Liver (tissue), 9 donors: ENCODE measurements around the gene SPAG9. TPM values are rescaled to one million over a fixed set of nuclear protein-coding genes. Genes with fewer than 3 reads are reported as not detected.

Source experiments
- DNase-seq: peaks from one replicate; pipeline ENCODE4 v3.0.0-alpha.2; 2017; ENCODE audit warnings: low spot score
- H3K27ac ChIP-seq, 2 donors: one replicate each; pipeline ENCODE4 v1.7.0; 2013; ENCODE audit warnings: inconsistent platforms in 2 of 2, low read length in 2 of 2, control low read depth in 1 of 2, low read depth in 1 of 2, mild to moderate bottlenecking in 1 of 2
- H3K27me3 ChIP-seq, 4 donors: one replicate each; pipeline versions ENCODE4 v1.6.1 to v1.7.0; 2013; ENCODE audit warnings: low read length in 3 of 4, inconsistent platforms in 1 of 4, mild to moderate bottlenecking in 1 of 4, moderate library complexity in 1 of 4; ENCODE audit not compliant: control insufficient read depth in 4 of 4, insufficient read depth in 4 of 4
- H3K36me3 ChIP-seq, 4 donors: one replicate each; pipeline versions ENCODE4 v1.6.1 to v1.7.0; 2013; ENCODE audit warnings: low read length in 3 of 4, mild to moderate bottlenecking in 3 of 4, low read depth in 1 of 4, moderate library complexity in 1 of 4; ENCODE audit not compliant: control insufficient read depth in 4 of 4, insufficient read depth in 3 of 4
- H3K4me1 ChIP-seq, 4 donors: one replicate each; pipeline versions ENCODE4 v1.6.1 to v1.7.0; 2013; ENCODE audit warnings: low read length in 3 of 4, mild to moderate bottlenecking in 3 of 4, moderate library complexity in 1 of 4; ENCODE audit not compliant: control insufficient read depth in 4 of 4, insufficient read depth in 4 of 4
- H3K4me3 ChIP-seq, 3 donors: one replicate each; pipeline versions ENCODE4 v1.6.1 to v1.7.0; 2013; ENCODE audit warnings: low read length in 3 of 3, control low read depth in 1 of 3, low read depth in 1 of 3, mild to moderate bottlenecking in 1 of 3
- H3K9ac ChIP-seq, 2 donors: one replicate each; pipeline ENCODE4 v1.7.0; 2013; ENCODE audit warnings: low read length in 2 of 2, mild to moderate bottlenecking in 2 of 2, moderate library complexity in 2 of 2, control low read depth in 1 of 2, low read depth in 1 of 2
- H3K9me3 ChIP-seq, 4 donors: one replicate each; pipeline versions ENCODE4 v1.6.1 to v1.7.0; 2013; ENCODE audit warnings: low read length in 3 of 4; ENCODE audit not compliant: control insufficient read depth in 4 of 4
- ATF3 ChIP-seq: IDR thresholded peaks from 2 replicates; pipeline ENCODE4 v1.6.1; 2016; ENCODE audit warnings: antibody characterized with exemption
- GABPA ChIP-seq, 2 donors: IDR thresholded peaks in 1 of 2; conservative IDR thresholded peaks in 1 of 2; 2 replicates each; pipeline ENCODE4 v1.6.1; 2016; ENCODE audit warnings: antibody characterized with exemption in 2 of 2, mild to moderate bottlenecking in 1 of 2, moderate library complexity in 1 of 2
- HNF4A ChIP-seq, 2 donors: conservative IDR thresholded peaks; 2 replicates each; pipeline ENCODE4 v1.6.1; 2016; ENCODE audit warnings: antibody characterized with exemption in 2 of 2, mild to moderate bottlenecking in 2 of 2
- HNF4G ChIP-seq: IDR thresholded peaks from 2 replicates; pipeline ENCODE4 v1.6.1; 2016; ENCODE audit warnings: antibody characterized with exemption
- RAD21 ChIP-seq, 2 donors: IDR thresholded peaks; 2 replicates each; pipeline ENCODE4 v1.6.1; 2016; ENCODE audit warnings: antibody characterized with exemption in 2 of 2, mild to moderate bottlenecking in 2 of 2
- RXRA ChIP-seq, 2 donors: IDR thresholded peaks; 2 replicates each; pipeline ENCODE4 v1.6.1; 2017 to 2018; ENCODE audit warnings: antibody characterized with exemption in 2 of 2, mild to moderate bottlenecking in 1 of 2
- SP1 ChIP-seq: IDR thresholded peaks from 2 replicates; pipeline ENCODE4 v1.6.1; 2018; ENCODE audit warnings: antibody characterized with exemption, mild to moderate bottlenecking
- TAF1 ChIP-seq: conservative IDR thresholded peaks from 2 replicates; pipeline ENCODE4 v1.6.1; 2016; ENCODE audit warnings: antibody characterized with exemption, mild to moderate bottlenecking
- YY1 ChIP-seq: IDR thresholded peaks from 2 replicates; pipeline ENCODE4 v1.6.1; 2016; ENCODE audit warnings: antibody characterized with exemption, mild to moderate bottlenecking
- ZBTB33 ChIP-seq: IDR thresholded peaks from 2 replicates; pipeline ENCODE4 v1.6.1; 2016; ENCODE audit warnings: antibody characterized with exemption
- WGBS: extraction: QIAGEN DNeasy Blood & Tissue Kit; methylation state at CpG from one replicate; pipeline ENCODE4 v1.1.7; 2013; 5-methylcytosine and 5-hydroxymethylcytosine counted together
- polyA plus RNA-seq, 2 donors: library from polyadenylated mRNA; stranded (reverse) in 1 of 2; unstranded in 1 of 2; fragments of 200-250 nt in 1 of 2; fragments of >200 nt in 1 of 2; fragmentation: Nextera tagmentation in 1 of 2; extraction: Ambion mirVana in 1 of 2; gene quantifications; one replicate each; pipeline versions ENCODE4 v1.2.1 to v1.2.3, GENCODE V29; 2013 to 2015
- total RNA-seq, 2 donors: library from RNA; depleted of rRNA; stranded (reverse); fragments of >200 nt; gene quantifications; one replicate each; pipeline ENCODE4 v1.2.3, GENCODE V29; 2014
- donor health status: healthy.
- donor health status: healthy.
- donor health status: healthy.
- donor health status: healthy.
- donor health status: healthy.

The SPAG9 gene
- total and polyA plus RNA-seq, 4 donors, result 12.0 to 94.0 (median 18.4) TPM

GRCh38 chr17:50931144-50931908, 189.3 kb downstream of the SPAG9 start:
- Histone ChIP-seq H3K27ac (peak overlapping the region; percentile 93), H3K9me3 (no peaks in the 10 kb centered on the region), H3K4me1 (peaks cover 8 to 28% (median 17%) of the 10 kb centered on the region in 4 donors), H3K4me3 (peak overlapping the region; percentile 50 to 60 (median 59)), H3K27me3 (no peaks in the 10 kb centered on the region), H3K9ac (peak overlapping the region; percentile 75 to 96), H3K36me3 (no peaks in the 10 kb centered on the region)
- WGBS, result under 1% methylated on average over 62 of the region's 62 CpGs
- DNase-seq, result peak; percentile 67
- TF ChIP-seq HNF4A (conservative IDR thresholded peaks at IDR 0.05) (peak in 1 of 2 donors; percentile 17), YY1 (peak; percentile 88), ATF3 (no peak), HNF4G (no peak), ZBTB33 (no peak), SP1 (peak; percentile 19)

- 91% methylated on average over 4 of the region's 4 CpGs for WGBS
These were observed 192.0 kb downstream of the SPAG9 start for GRCh38 chr17:50928646-50929045.

More at GRCh38 chr17:50928646-50929045, 192.0 kb downstream of the SPAG9 start:
- no peak overlapping the region for H3K4me3 ChIP-seq
- H3K27ac ChIP-seq, result no peak overlapping the region
- no peaks in the 10 kb centered on the region for H3K27me3 ChIP-seq
- TF ChIP-seq ZBTB33, result no peak
- TF ChIP-seq SP1, result no peak
- TF ChIP-seq ATF3, result no peak
- no peak for TF ChIP-seq HNF4A (conservative IDR thresholded peaks at IDR 0.05)
- TF ChIP-seq RAD21 (IDR thresholded peaks at IDR 0.05), result no peak
- no peak for TF ChIP-seq TAF1
- TF ChIP-seq RXRA (IDR thresholded peaks at IDR 0.05), result no peak
- no peak for TF ChIP-seq GABPA (IDR thresholded peaks at IDR 0.05 in 1 of 2, conservative IDR thresholded peaks at IDR 0.05 in 1 of 2)
- no peak for TF ChIP-seq YY1
- H3K9me3 ChIP-seq, result no peaks in the 10 kb centered on the region
- peaks cover 8 to 31% (median 21%) of the 10 kb centered on the region in 4 donors for H3K4me1 ChIP-seq
- H3K9ac ChIP-seq, result no peak overlapping the region
- no peaks in the 10 kb centered on the region for H3K36me3 ChIP-seq
- no peak for DNase-seq
